Measurements from ENCODE around the gene L3MBTL4.

- no peak for TF ChIP-seq CTCF (IDR thresholded peaks at IDR 0.05)
- TF ChIP-seq POLR2A (IDR thresholded peaks at IDR 0.05): no peak
Observed at GRCh38 chr18:6249170-6249569, 165.5 kb downstream of the L3MBTL4 start.

Data from adrenal gland (tissue), 5 donors.